Liver (tissue), 9 donors: ENCODE measurements around the gene CLIP4. TPM values are rescaled to one million over a fixed set of nuclear protein-coding genes. Genes with fewer than 3 reads are reported as not detected.

Experiments
- DNase-seq: peaks from one replicate; pipeline ENCODE4 v3.0.0-alpha.2; 2017; ENCODE audit warnings: low spot score
- H3K27ac ChIP-seq, 2 donors: one replicate each; pipeline ENCODE4 v1.7.0; 2013; ENCODE audit warnings: inconsistent platforms in 2 of 2, low read length in 2 of 2, control low read depth in 1 of 2, low read depth in 1 of 2, mild to moderate bottlenecking in 1 of 2
- H3K27me3 ChIP-seq, 4 donors: one replicate each; pipeline versions ENCODE4 v1.6.1 to v1.7.0; 2013; ENCODE audit warnings: low read length in 3 of 4, inconsistent platforms in 1 of 4, mild to moderate bottlenecking in 1 of 4, moderate library complexity in 1 of 4; ENCODE audit not compliant: control insufficient read depth in 4 of 4, insufficient read depth in 4 of 4
- H3K36me3 ChIP-seq, 4 donors: one replicate each; pipeline versions ENCODE4 v1.6.1 to v1.7.0; 2013; ENCODE audit warnings: low read length in 3 of 4, mild to moderate bottlenecking in 3 of 4, low read depth in 1 of 4, moderate library complexity in 1 of 4; ENCODE audit not compliant: control insufficient read depth in 4 of 4, insufficient read depth in 3 of 4
- H3K4me1 ChIP-seq, 4 donors: one replicate each; pipeline versions ENCODE4 v1.6.1 to v1.7.0; 2013; ENCODE audit warnings: low read length in 3 of 4, mild to moderate bottlenecking in 3 of 4, moderate library complexity in 1 of 4; ENCODE audit not compliant: control insufficient read depth in 4 of 4, insufficient read depth in 4 of 4
- H3K4me3 ChIP-seq, 3 donors: one replicate each; pipeline versions ENCODE4 v1.6.1 to v1.7.0; 2013; ENCODE audit warnings: low read length in 3 of 3, control low read depth in 1 of 3, low read depth in 1 of 3, mild to moderate bottlenecking in 1 of 3
- H3K9ac ChIP-seq, 2 donors: one replicate each; pipeline ENCODE4 v1.7.0; 2013; ENCODE audit warnings: low read length in 2 of 2, mild to moderate bottlenecking in 2 of 2, moderate library complexity in 2 of 2, control low read depth in 1 of 2, low read depth in 1 of 2
- H3K9me3 ChIP-seq, 4 donors: one replicate each; pipeline versions ENCODE4 v1.6.1 to v1.7.0; 2013; ENCODE audit warnings: low read length in 3 of 4; ENCODE audit not compliant: control insufficient read depth in 4 of 4
- ATF3 ChIP-seq: IDR thresholded peaks from 2 replicates; pipeline ENCODE4 v1.6.1; 2016; ENCODE audit warnings: antibody characterized with exemption
- CTCF ChIP-seq: fragments of 150-350 bp; IDR thresholded peaks from 2 replicates; pipeline ENCODE4 v1.5.1; 2017; ENCODE audit warnings: improper control_type of control experiment, low read depth, low read length; ENCODE audit not compliant: missing input control
- EGR1 ChIP-seq, 2 donors: IDR thresholded peaks; 2 replicates each; pipeline ENCODE4 v1.6.1; 2016 to 2018; ENCODE audit warnings: antibody characterized with exemption in 2 of 2, low read depth in 2 of 2
- FOXA1 ChIP-seq: IDR thresholded peaks from 2 replicates; pipeline ENCODE4 v1.6.1; 2016; ENCODE audit warnings: antibody characterized with exemption
- FOXA2 ChIP-seq: IDR thresholded peaks from 2 replicates; pipeline ENCODE4 v1.6.1; 2016; ENCODE audit warnings: antibody characterized with exemption
- GABPA ChIP-seq, 2 donors: IDR thresholded peaks in 1 of 2; conservative IDR thresholded peaks in 1 of 2; 2 replicates each; pipeline ENCODE4 v1.6.1; 2016; ENCODE audit warnings: antibody characterized with exemption in 2 of 2, mild to moderate bottlenecking in 1 of 2, moderate library complexity in 1 of 2
- HNF4A ChIP-seq, 2 donors: conservative IDR thresholded peaks; 2 replicates each; pipeline ENCODE4 v1.6.1; 2016; ENCODE audit warnings: antibody characterized with exemption in 2 of 2, mild to moderate bottlenecking in 2 of 2
- HNF4G ChIP-seq: IDR thresholded peaks from 2 replicates; pipeline ENCODE4 v1.6.1; 2016; ENCODE audit warnings: antibody characterized with exemption
- JUND ChIP-seq, 2 donors: IDR thresholded peaks; 2 replicates each; pipeline ENCODE4 v1.6.1; 2016; ENCODE audit warnings: antibody characterized with exemption in 2 of 2
- MAX ChIP-seq: IDR thresholded peaks from 2 replicates; pipeline ENCODE4 v1.6.1; 2016; ENCODE audit warnings: antibody characterized with exemption
- NR2F2 ChIP-seq: IDR thresholded peaks from 2 replicates; pipeline ENCODE4 v1.6.1; 2016; ENCODE audit warnings: antibody characterized with exemption
- RAD21 ChIP-seq, 2 donors: IDR thresholded peaks; 2 replicates each; pipeline ENCODE4 v1.6.1; 2016; ENCODE audit warnings: antibody characterized with exemption in 2 of 2, mild to moderate bottlenecking in 2 of 2
- REST ChIP-seq: IDR thresholded peaks from 2 replicates; pipeline ENCODE4 v1.6.1; 2016; ENCODE audit warnings: antibody characterized with exemption, mild to moderate bottlenecking
- RXRA ChIP-seq, 2 donors: IDR thresholded peaks; 2 replicates each; pipeline ENCODE4 v1.6.1; 2017 to 2018; ENCODE audit warnings: antibody characterized with exemption in 2 of 2, mild to moderate bottlenecking in 1 of 2
- SP1 ChIP-seq: IDR thresholded peaks from 2 replicates; pipeline ENCODE4 v1.6.1; 2018; ENCODE audit warnings: antibody characterized with exemption, mild to moderate bottlenecking
- TAF1 ChIP-seq: conservative IDR thresholded peaks from 2 replicates; pipeline ENCODE4 v1.6.1; 2016; ENCODE audit warnings: antibody characterized with exemption, mild to moderate bottlenecking
- YY1 ChIP-seq: IDR thresholded peaks from 2 replicates; pipeline ENCODE4 v1.6.1; 2016; ENCODE audit warnings: antibody characterized with exemption, mild to moderate bottlenecking
- ZBTB33 ChIP-seq: IDR thresholded peaks from 2 replicates; pipeline ENCODE4 v1.6.1; 2016; ENCODE audit warnings: antibody characterized with exemption
- WGBS: extraction: QIAGEN DNeasy Blood & Tissue Kit; methylation state at CpG from one replicate; pipeline ENCODE4 v1.1.7; 2013; 5-methylcytosine and 5-hydroxymethylcytosine counted together
- polyA plus RNA-seq, 2 donors: library from polyadenylated mRNA; stranded (reverse) in 1 of 2; unstranded in 1 of 2; fragments of 200-250 nt in 1 of 2; fragments of >200 nt in 1 of 2; fragmentation: Nextera tagmentation in 1 of 2; extraction: Ambion mirVana in 1 of 2; gene quantifications; one replicate each; pipeline versions ENCODE4 v1.2.1 to v1.2.3, GENCODE V29; 2013 to 2015
- total RNA-seq, 2 donors: library from RNA; depleted of rRNA; stranded (reverse); fragments of >200 nt; gene quantifications; one replicate each; pipeline ENCODE4 v1.2.3, GENCODE V29; 2014
- donor health status: healthy.
- donor health status: healthy.
- donor health status: healthy.
- donor health status: healthy.
- donor health status: healthy.

CLIP4 gene
- total and polyA plus RNA-seq, 4 donors: 1.3 to 6.7 (median 3.2) TPM

- H3K4me1 ChIP-seq: no peaks in the 10 kb centered on the region
- H3K36me3 ChIP-seq: no peaks in the 10 kb centered on the region
- no peak overlapping the region for H3K4me3 ChIP-seq
- H3K9ac ChIP-seq: no peak overlapping the region
- 85% methylated on average over 11 of the region's 11 CpGs for WGBS
- no peak overlapping the region for H3K27ac ChIP-seq
- no peak for DNase-seq
- no peaks in the 10 kb centered on the region for H3K9me3 ChIP-seq
- peaks cover 0 to 2% (median 0%) of the 10 kb centered on the region in 4 donors for H3K27me3 ChIP-seq
- TF ChIP-seq REST: no peak
- no peak for TF ChIP-seq SP1
- no peak for TF ChIP-seq HNF4A (conservative IDR thresholded peaks at IDR 0.05)
- TF ChIP-seq ZBTB33: no peak
These were observed 107.4 kb downstream of the CLIP4 start for GRCh38 chr2:29222381-29223179.

GRCh38 chr2:29223257-29223656 is 108.0 kb downstream of the CLIP4 start:
- Histone ChIP-seq H3K27ac (no peak overlapping the region), H3K4me1 (no peaks in the 10 kb centered on the region), H3K9me3 (no peaks in the 10 kb centered on the region), H3K36me3 (no peaks in the 10 kb centered on the region), H3K9ac (no peak overlapping the region), H3K27me3 (peaks cover 0 to 2% (median 0%) of the 10 kb centered on the region in 4 donors), H3K4me3 (no peak overlapping the region)
- WGBS: 91% methylated on average over 11 of the region's 11 CpGs
- TF ChIP-seq MAX: no peak
- no peak for TF ChIP-seq RAD21 (IDR thresholded peaks at IDR 0.05)
- TF ChIP-seq SP1: no peak
- TF ChIP-seq GABPA (IDR thresholded peaks at IDR 0.05 in 1 of 2, conservative IDR thresholded peaks at IDR 0.05 in 1 of 2): no peak
- TF ChIP-seq HNF4A (conservative IDR thresholded peaks at IDR 0.05): no peak
- no peak for TF ChIP-seq RXRA (IDR thresholded peaks at IDR 0.05)
- TF ChIP-seq ATF3: no peak
- TF ChIP-seq FOXA2: no peak
- no peak for TF ChIP-seq YY1
- no peak for TF ChIP-seq ZBTB33
- no peak for TF ChIP-seq HNF4G
- no peak for TF ChIP-seq FOXA1
- no peak for TF ChIP-seq TAF1
- TF ChIP-seq REST: no peak
- no peak for TF ChIP-seq EGR1 (IDR thresholded peaks at IDR 0.05; ENCODE audit: low read depth in 2 of 2)
- TF ChIP-seq JUND (IDR thresholded peaks at IDR 0.05): no peak
- TF ChIP-seq NR2F2: no peak
- no peak for TF ChIP-seq CTCF
- DNase-seq: no peak
